GM12878 (cell line): ENCODE results near the gene PRUNE1. TPM values are rescaled to one million over a fixed set of nuclear protein-coding genes. Genes with fewer than 3 reads are reported as not detected.

Source experiments
- ASH2L ChIP-seq: fragments of 300-600, 200-600 bp; sonication (generic); IDR thresholded peaks from 2 replicates; pipeline ENCODE4 v1.6.1; 2017; ENCODE audit warnings: low read depth, mild to moderate bottlenecking, borderline replicate concordance
- BCL11A ChIP-seq: IDR thresholded peaks from 2 replicates; pipeline ENCODE4 v1.6.1; 2011; ENCODE audit warnings: low read depth, low read length
- BMI1 ChIP-seq: fragments of 450-650 bp; IDR thresholded peaks from 2 replicates; pipeline ENCODE4 v1.6.1; 2016; ENCODE audit warnings: mild to moderate bottlenecking, moderate library complexity, borderline replicate concordance
- CEBPB ChIP-seq, 2 experiments: fragments of 150-350 bp in 1 of 2; IDR thresholded peaks; 2 replicates each; pipeline ENCODE4 v1.6.1; 2012 to 2014; ENCODE audit warnings: low read depth in 2 of 2, low read length in 2 of 2, borderline replicate concordance in 1 of 2, inconsistent platforms in 1 of 2
- CREM ChIP-seq: IDR thresholded peaks from 2 replicates; pipeline ENCODE4 v1.6.1; 2014; ENCODE audit warnings: antibody characterized with exemption, low read depth
- ESRRA ChIP-seq: IDR thresholded peaks from 2 replicates; pipeline ENCODE4 v1.6.1; 2012; ENCODE audit warnings: mild to moderate bottlenecking, low read length, improper control_type of control experiment
- ETV6 ChIP-seq, 2 experiments: fragments of 450-650 bp in 1 of 2; IDR thresholded peaks in 1 of 2; conservative IDR thresholded peaks in 1 of 2; 2 replicates each; pipeline ENCODE4 v1.6.1; 2014; ENCODE audit warnings: antibody characterized with exemption in 1 of 2, borderline replicate concordance in 1 of 2, low read depth in 1 of 2, mild to moderate bottlenecking in 1 of 2, moderate library complexity in 1 of 2
- FOXK2 ChIP-seq: fragments of 450-650 bp; IDR thresholded peaks from 2 replicates; pipeline ENCODE4 v1.6.1; 2017; ENCODE audit warnings: mild to moderate bottlenecking, moderate library complexity
- GABPA ChIP-seq: IDR thresholded peaks from 2 replicates; pipeline ENCODE4 v1.6.1; 2014; ENCODE audit warnings: antibody characterized with exemption, low read depth, mild to moderate bottlenecking, inconsistent platforms
- HSF1 ChIP-seq: fragments of 150-350 bp; IDR thresholded peaks from 2 replicates; pipeline ENCODE4 v1.6.1; 2014; ENCODE audit warnings: mild to moderate bottlenecking, low read depth, low read length
- MAX ChIP-seq: IDR thresholded peaks from 2 replicates; pipeline ENCODE4 v1.6.1; 2012; ENCODE audit warnings: low read depth, low read length, improper control_type of control experiment
- MEF2B ChIP-seq: fragments of 450-650 bp; IDR thresholded peaks from 2 replicates; pipeline ENCODE4 v1.6.1; 2018; ENCODE audit warnings: mild to moderate bottlenecking, moderate library complexity; ENCODE audit not compliant: partially characterized antibody, poor library complexity, severe bottlenecking
- NBN ChIP-seq: fragments of 450-650 bp; IDR thresholded peaks from 2 replicates; pipeline ENCODE4 v1.6.1; 2016
- RAD51 ChIP-seq: fragments of 450-650 bp; IDR thresholded peaks from 2 replicates; pipeline ENCODE4 v1.6.1; 2016; ENCODE audit warnings: moderate library complexity, mild to moderate bottlenecking, inconsistent platforms
- RFX5 ChIP-seq: IDR thresholded peaks from 2 replicates; pipeline ENCODE4 v1.6.1; 2011; ENCODE audit warnings: low read depth, low read length, improper control_type of control experiment
- SIN3A ChIP-seq: IDR thresholded peaks from 2 replicates; pipeline ENCODE4 v1.6.1; 2012; ENCODE audit warnings: low read depth, low read length, improper control_type of control experiment
- TCF3 ChIP-seq: IDR thresholded peaks from 2 replicates; pipeline ENCODE4 v1.6.1; 2012; ENCODE audit warnings: low read depth, mild to moderate bottlenecking, low read length, borderline replicate concordance; ENCODE audit not compliant: insufficient read depth
- TCF7 ChIP-seq: IDR thresholded peaks from 2 replicates; pipeline ENCODE4 v1.6.1; 2014; ENCODE audit warnings: antibody characterized with exemption, borderline replicate concordance
- USF2 ChIP-seq: IDR thresholded peaks from 2 replicates; pipeline ENCODE4 v1.6.1; 2011; ENCODE audit warnings: low read depth, low read length, improper control_type of control experiment, borderline replicate concordance
- YBX1 ChIP-seq: fragments of 450-650 bp; IDR thresholded peaks from 2 replicates; pipeline ENCODE4 v1.6.1; 2016; ENCODE audit warnings: antibody characterized with exemption
- ZNF207 ChIP-seq: fragments of 450-650 bp; IDR thresholded peaks from 2 replicates; pipeline ENCODE4 v1.6.1; 2014; ENCODE audit warnings: antibody characterized with exemption, mild to moderate bottlenecking, borderline replicate concordance
- ZNF592 ChIP-seq: fragments of 450-650 bp; IDR thresholded peaks from 2 replicates; pipeline ENCODE4 v1.6.1; 2017; ENCODE audit warnings: mild to moderate bottlenecking, moderate library complexity
- polyA plus RNA-seq, 11 experiments: library from polyadenylated mRNA; depleted of rRNA in 4 of 11; unstranded in 6 of 11; stranded (reverse) in 5 of 11; fragments of >200 nt; fragmentation: Nextera tagmentation in 4 of 11; fragmentation: Illumina TruSeq in 1 of 11; extraction: Ambion mirVana in 4 of 11; extraction: Trizol in 1 of 11; gene quantifications; 1 replicate in 1 of 11; 2 replicates in 10 of 11; pipeline versions ENCODE4 v1.2.1 to v1.2.3, GENCODE V29; 2011 to 2016; ENCODE audit warnings: inconsistent platforms in 2 of 11, missing spikeins in 2 of 11, low read depth in 1 of 11
- total RNA-seq, 4 experiments: library from RNA; depleted of rRNA in 3 of 4; stranded (reverse); fragments of >200 nt in 3 of 4; fragmentation: Illumina TruSeq in 1 of 4; extraction: Trizol in 1 of 4; gene quantifications; 2 replicates each; pipeline versions ENCODE4 v1.2.1 to v1.2.3, GENCODE V29; 2013 to 2021

Gene PRUNE1
- total and polyA plus RNA-seq, 10 of the 15 experiments (the other 5 are each of a cell fraction or from before 2014, with no cell fraction given) = 4.7 to 24.5 (median 12.4) TPM

GRCh38 chr1:151008244-151009205, at the start of gene PRUNE1 (continued):
- TF ChIP-seq GABPA (peak; percentile 78), HSF1 (no peak), RAD51 (no peak), USF2 (no peak), ZNF207 (0 out of 2 replicates have a peak, but pooled peaks have one; percentile 67), ZNF592 (no peak), TCF7 (no peak), NBN (peak; percentile 89), RFX5 (peak; percentile 85), ETV6 (conservative IDR thresholded peaks at IDR 0.05 in 1 of 2, IDR thresholded peaks at IDR 0.05 in 1 of 2; ENCODE audit: borderline replicate concordance in 1 of 2, low read depth in 1 of 2) (no peak), TCF3 (no peak), ESRRA (no peak), BMI1 (no peak), YBX1 (no peak), SIN3A (0 out of 2 replicates have a peak, but pooled peaks have one; percentile 27), MEF2B (no peak), FOXK2 (no peak), MAX (no peak), CEBPB (IDR thresholded peaks at IDR 0.05; ENCODE audit: borderline replicate concordance in 1 of 2, low read depth in 2 of 2, low read length in 2 of 2) (no peak), CREM (peak; percentile 86; the same call in 1 of the 2 replicates), ASH2L (no peak), BCL11A (no peak)
